Trophoblast cell (in vitro differentiated cells and primary cell): ENCODE results near the gene OR5J2.
"Not testable (repeated sequence)": the region's sequence is repeated elsewhere in the genome, so short reads cannot be mapped to it uniquely, and the experiment has no call there.

ENCODE experiments used
- DNase-seq, 2 donors: peaks; one replicate each; pipeline ENCODE4 v3.0.0-alpha.2; 2016
- H2AFZ ChIP-seq: 2 replicates; pipeline ENCODE4 v1.6.1; 2013; ENCODE audit warnings: low read length, moderate library complexity, mild to moderate bottlenecking; ENCODE audit not compliant: insufficient read depth, poor library complexity
- H2AK5ac ChIP-seq: 2 replicates; pipeline ENCODE4 v1.6.1; 2013; ENCODE audit warnings: mild to moderate bottlenecking, low read length
- H2BK120ac ChIP-seq: 2 replicates; pipeline ENCODE4 v1.6.1; 2013; ENCODE audit warnings: low read length, mild to moderate bottlenecking, moderate library complexity; ENCODE audit not compliant: insufficient read depth, poor library complexity
- H2BK12ac ChIP-seq: 2 replicates; pipeline ENCODE4 v1.6.1; 2013; ENCODE audit warnings: mild to moderate bottlenecking, low read length, moderate library complexity
- H2BK5ac ChIP-seq: 2 replicates; pipeline ENCODE4 v1.6.1; 2013; ENCODE audit warnings: low read length, low read depth, moderate library complexity, mild to moderate bottlenecking; ENCODE audit not compliant: poor library complexity
- H3K14ac ChIP-seq: 2 replicates; pipeline ENCODE4 v1.6.1; 2013; ENCODE audit warnings: mild to moderate bottlenecking, low read length
- H3K18ac ChIP-seq: 2 replicates; pipeline ENCODE4 v1.6.1; 2013; ENCODE audit warnings: mild to moderate bottlenecking, low read length
- H3K23ac ChIP-seq: 2 replicates; pipeline ENCODE4 v1.6.1; 2013; ENCODE audit warnings: low read length
- H3K27ac ChIP-seq: 2 replicates; pipeline ENCODE4 v1.5.1; 2013; ENCODE audit warnings: low read depth, mild to moderate bottlenecking, inconsistent platforms, low read length, moderate library complexity
- H3K27me3 ChIP-seq: 2 replicates; pipeline ENCODE4 v1.6.1; 2013; ENCODE audit warnings: inconsistent platforms, mild to moderate bottlenecking, low read length, moderate library complexity; ENCODE audit not compliant: insufficient read depth
- H3K36me3 ChIP-seq, 2 experiments: 1 replicate in 1 of 2; 2 replicates in 1 of 2; pipeline ENCODE4 v1.6.1; 2013; ENCODE audit warnings: low read length in 2 of 2, mild to moderate bottlenecking in 2 of 2, moderate library complexity in 1 of 2; ENCODE audit not compliant: insufficient read depth in 2 of 2, control insufficient read depth in 1 of 2
- H3K4ac ChIP-seq: 2 replicates; pipeline ENCODE4 v1.6.1; 2013; ENCODE audit warnings: low read depth, mild to moderate bottlenecking, low read length, moderate library complexity
- H3K4me1 ChIP-seq, 2 experiments: 1 replicate in 1 of 2; 2 replicates in 1 of 2; pipeline ENCODE4 v1.6.1; 2013; ENCODE audit warnings: low read length in 2 of 2, mild to moderate bottlenecking in 2 of 2, moderate library complexity in 1 of 2; ENCODE audit not compliant: insufficient read depth in 2 of 2, control insufficient read depth in 1 of 2
- H3K4me2 ChIP-seq: 2 replicates; pipeline ENCODE4 v1.6.1; 2013; ENCODE audit warnings: inconsistent platforms, mild to moderate bottlenecking, low read length, moderate library complexity
- H3K4me3 ChIP-seq: 2 replicates; pipeline ENCODE4 v1.5.1; 2013; ENCODE audit warnings: mild to moderate bottlenecking, low read depth, low read length, inconsistent platforms
- H3K79me1 ChIP-seq: one replicate; pipeline ENCODE4 v1.6.1; 2013; ENCODE audit warnings: low read length
- H3K79me2 ChIP-seq: 2 replicates; pipeline ENCODE4 v1.6.1; 2013; ENCODE audit warnings: low read length, mild to moderate bottlenecking; ENCODE audit not compliant: control insufficient read depth, insufficient read depth, poor library complexity
- H3K9ac ChIP-seq: 2 replicates; pipeline ENCODE4 v1.6.1; 2013; ENCODE audit warnings: mild to moderate bottlenecking, low read length
- H3K9me3 ChIP-seq: 2 replicates; pipeline ENCODE4 v1.6.1; 2013; ENCODE audit warnings: low read depth, mild to moderate bottlenecking, control low read depth, inconsistent platforms, low read length; ENCODE audit not compliant: insufficient read depth
- H4K12ac ChIP-seq: 2 replicates; pipeline ENCODE4 v1.6.1; 2013; ENCODE audit warnings: low read depth, mild to moderate bottlenecking, low read length, moderate library complexity
- H4K8ac ChIP-seq: 2 replicates; pipeline ENCODE4 v1.6.1; 2013; ENCODE audit warnings: low read depth, mild to moderate bottlenecking, low read length, moderate library complexity
- H4K91ac ChIP-seq: one replicate; pipeline ENCODE4 v1.6.1; 2013; ENCODE audit warnings: low read depth, mild to moderate bottlenecking, low read length, moderate library complexity
- WGBS: extraction: QIAGEN DNeasy Blood & Tissue Kit; methylation state at CpG from one replicate; pipeline ENCODE4 v1.1.7; 2013; ENCODE audit warnings: missing lambda C conversion rate; ENCODE audit not compliant: insufficient read length, insufficient coverage; ENCODE audit errors: extremely low coverage; 5-methylcytosine and 5-hydroxymethylcytosine counted together

OR5J2 gene

GRCh38 chr11:56214537-56214936 lies 38.1 kb downstream of the OR5J2 start:
- Histone ChIP-seq H2AK5ac (no peak overlapping the region), H3K4me2 (no peak overlapping the region), H4K91ac (no peak overlapping the region), H2AFZ (no peak overlapping the region), H4K8ac (no peak overlapping the region), H3K79me1 (no peaks in the 10 kb centered on the region), H3K27ac (no peak overlapping the region), H3K14ac (no peak overlapping the region), H3K4me1 (no peaks in the 10 kb centered on the region), H3K9me3 (no peaks in the 10 kb centered on the region), H3K4me3 (no peak overlapping the region), H3K23ac (no peak overlapping the region), H3K4ac (no peak overlapping the region), H3K36me3 (no peaks in the 10 kb centered on the region), H2BK5ac (no peak overlapping the region), H2BK120ac (no peak overlapping the region), H4K12ac (no peak overlapping the region), H3K18ac (no peak overlapping the region), H2BK12ac (no peak overlapping the region), H3K79me2 (no peaks in the 10 kb centered on the region), H3K27me3 (no peaks in the 10 kb centered on the region), H3K9ac (no peak overlapping the region)
- WGBS, result no CpG with 5 or more reads among the region's 2 CpGs
- no peak for DNase-seq

GRCh38 chr11:56219735-56220134 lies 43.3 kb downstream of the OR5J2 start:
- not testable (repeated sequence) for H3K4me2 ChIP-seq, H3K4me3 ChIP-seq, H3K18ac ChIP-seq

More at GRCh38 chr11:56219735-56220134, 43.3 kb downstream of the OR5J2 start:
- not testable (repeated sequence) for H3K14ac ChIP-seq, H4K12ac ChIP-seq, H4K8ac ChIP-seq, H2BK12ac ChIP-seq, H2AFZ ChIP-seq, H3K4me1 ChIP-seq, H3K27me3 ChIP-seq, H3K4ac ChIP-seq, H2BK5ac ChIP-seq, H3K9ac ChIP-seq, H3K79me2 ChIP-seq, H4K91ac ChIP-seq, H3K27ac ChIP-seq, H2BK120ac ChIP-seq, DNase-seq, H3K36me3 ChIP-seq, H3K79me1 ChIP-seq, H3K23ac ChIP-seq, H3K9me3 ChIP-seq, H2AK5ac ChIP-seq
- WGBS, result no CpG with 5 or more reads among the region's 5 CpGs
